Hepatocyte (in vitro differentiated cells): ENCODE measurements around the gene MYO18B.

Experiments
- CTCF ChIP-seq: fragments of 200-600 bp; sonication (generic); IDR thresholded peaks from 2 replicates; pipeline ENCODE4 v1.5.1; 2016; ENCODE audit warnings: antibody characterized with exemption, mild to moderate bottlenecking; ENCODE audit not compliant: poor library complexity
- EZH2 ChIP-seq: fragments of 200-600 bp; sonication (generic); IDR thresholded peaks from 2 replicates; pipeline ENCODE4 v1.6.1; 2016; ENCODE audit warnings: antibody characterized with exemption, mild to moderate bottlenecking, borderline replicate concordance
- EZH2phosphoT487 ChIP-seq: fragments of 200-600 bp; sonication (generic); IDR thresholded peaks from one replicate; pipeline ENCODE4 v1.6.1; 2018; ENCODE audit warnings: antibody characterized with exemption, mild to moderate bottlenecking, low read depth, moderate library complexity; ENCODE audit not compliant: unreplicated experiment, severe bottlenecking

- TF ChIP-seq EZH2 (no peak), CTCF (no peak), EZH2phosphoT487 (no peak)
Measured at GRCh38 chr22:25827415-25827814, 85.4 kb downstream of the MYO18B start.
